Activated T-cell treated with anti-CD3 and anti-CD28 coated beads for 1 hour (primary cell): Measurements from ENCODE around the gene MRPL53.

Experiments used
- DNase-seq: peaks from one replicate; pipeline ENCODE4 v3.0.0-alpha.2; 2020; ENCODE audit warnings: low read depth

The MRPL53 gene

DNA sequence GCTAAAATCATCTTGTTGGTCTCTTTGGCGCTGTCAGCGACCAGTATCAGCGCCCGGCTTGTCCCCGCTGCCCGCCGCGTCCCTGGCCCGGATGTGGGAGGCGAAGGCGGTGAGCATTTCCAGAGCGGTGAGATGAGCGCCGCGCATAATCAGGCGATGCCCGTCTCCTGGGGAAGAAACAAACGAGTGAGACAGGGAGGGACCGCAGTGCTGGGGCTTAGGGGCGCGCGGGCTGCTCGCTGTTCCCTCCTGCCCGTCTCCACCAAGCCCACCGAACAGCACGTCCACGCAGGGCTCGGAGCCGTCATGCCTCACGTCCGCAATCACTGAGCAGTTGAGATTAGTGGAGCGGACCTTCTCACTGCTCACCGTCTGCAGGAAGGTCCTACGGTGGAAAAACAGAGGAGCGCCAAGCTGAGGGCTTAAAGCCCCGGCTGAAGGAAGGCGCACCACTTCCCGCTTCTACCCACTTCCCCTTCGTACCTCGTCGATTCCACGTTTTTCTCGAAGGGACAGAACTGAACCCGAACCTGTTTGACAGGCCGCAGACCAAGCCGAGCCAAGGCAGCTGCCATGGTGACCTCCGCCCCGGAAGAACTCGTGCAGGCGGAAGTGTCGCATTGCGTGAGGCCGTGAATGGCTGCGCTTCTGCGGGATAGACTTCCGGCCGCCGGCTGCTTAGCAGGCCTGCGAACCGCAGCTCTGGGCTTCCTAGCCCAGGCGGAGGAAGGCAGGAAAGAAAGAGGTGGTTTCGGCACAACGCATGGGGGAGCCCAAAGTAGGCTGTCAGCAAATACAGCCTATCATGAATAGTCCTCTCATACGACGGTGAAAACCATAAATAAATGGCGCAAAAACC lies at the start of gene MRPL53:
TSS of gene MRPL53 (minus strand) at position 595 of the 859 bp plus-strand sequence. CDS start at position 575, 20 bp downstream.
- DNase-seq: peak; percentile 99

DNA sequence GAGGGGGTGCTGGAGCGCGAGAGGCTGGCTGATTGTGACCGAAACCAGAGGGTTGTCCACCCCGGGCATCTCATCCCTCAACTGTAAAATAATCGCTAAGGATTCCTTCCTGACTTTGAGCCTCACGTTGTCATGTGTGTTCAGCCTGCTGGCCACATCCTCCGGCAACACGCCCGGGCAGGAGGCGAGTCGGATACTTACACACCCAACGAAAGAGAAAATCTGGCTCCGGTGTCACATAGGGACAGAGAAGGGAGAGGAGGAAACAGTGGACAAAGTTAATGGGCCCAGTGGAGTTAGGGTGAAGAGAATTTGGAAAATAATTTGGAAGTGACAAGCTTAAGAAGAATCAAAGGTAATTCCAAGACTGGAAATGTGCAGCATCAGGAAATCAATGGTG lies 44.2 kb upstream of the MRPL53 start:
- no peak for DNase-seq

DNA sequence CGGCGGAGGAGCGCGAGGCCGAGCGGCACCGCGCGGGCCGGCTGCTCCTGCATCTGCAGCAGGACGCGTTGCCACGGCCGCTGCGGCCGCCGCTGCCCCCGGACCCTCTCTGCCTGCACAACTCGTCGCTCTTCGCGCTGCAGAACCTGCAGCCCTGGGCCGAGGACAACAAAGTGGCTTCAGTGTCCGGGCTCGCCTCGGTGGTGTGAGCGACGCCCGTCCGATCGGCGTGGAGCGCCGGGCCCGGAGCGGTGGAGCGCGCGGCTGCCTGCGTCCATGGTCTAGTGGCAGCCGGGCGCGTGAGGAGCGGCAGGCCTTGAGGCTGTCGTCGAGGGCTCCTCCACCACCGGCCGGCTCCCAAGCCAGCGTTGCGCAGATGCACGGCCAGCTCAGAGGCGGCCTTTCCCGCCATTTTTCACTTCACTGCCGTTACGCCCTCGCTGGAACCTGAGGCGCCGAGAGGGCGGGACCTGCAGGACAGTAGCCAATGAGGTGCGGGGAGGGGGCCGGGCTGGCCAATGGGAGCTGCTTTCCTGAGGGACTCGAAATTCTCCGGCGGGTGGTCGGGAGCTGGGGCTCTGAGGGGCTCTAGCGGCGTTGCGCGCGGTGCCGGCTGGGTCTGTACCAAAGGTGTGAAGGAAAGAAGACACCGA lies 43.6 kb upstream of the MRPL53 start:
- peak; percentile 67 for DNase-seq

DNA sequence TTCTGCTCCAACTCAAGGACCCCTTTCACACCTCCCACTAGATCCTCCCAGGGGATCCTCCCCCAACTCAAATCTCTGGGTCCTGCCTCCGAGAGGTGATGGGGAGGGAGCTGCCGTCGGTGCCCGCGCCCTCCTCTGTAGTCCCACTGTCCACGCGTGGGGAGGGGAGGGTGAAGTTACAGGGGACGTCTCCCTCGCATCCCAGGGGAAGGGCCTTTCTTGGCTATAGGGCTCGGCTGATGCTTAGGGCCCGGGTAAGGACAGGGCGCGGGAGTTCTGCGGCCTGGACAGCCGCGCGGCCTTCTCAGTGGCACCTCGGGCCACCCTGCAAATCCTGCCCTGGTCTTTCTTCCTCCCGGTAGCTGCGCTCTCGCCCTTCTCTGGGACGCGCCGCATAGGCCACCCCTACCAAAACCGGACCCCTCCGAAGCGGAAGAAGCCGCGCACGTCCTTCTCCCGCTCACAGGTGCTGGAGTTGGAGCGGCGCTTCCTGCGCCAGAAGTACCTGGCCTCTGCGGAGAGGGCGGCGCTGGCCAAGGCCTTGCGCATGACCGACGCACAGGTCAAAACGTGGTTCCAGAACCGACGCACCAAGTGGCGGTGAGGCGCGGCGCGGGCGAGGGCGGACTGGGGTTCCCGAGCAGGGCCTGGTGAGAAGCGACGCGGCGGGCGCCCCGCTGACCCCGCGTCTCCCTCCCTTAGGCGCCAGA lies 42.9 kb upstream of the MRPL53 start:
- DNase-seq: no peak

DNA sequence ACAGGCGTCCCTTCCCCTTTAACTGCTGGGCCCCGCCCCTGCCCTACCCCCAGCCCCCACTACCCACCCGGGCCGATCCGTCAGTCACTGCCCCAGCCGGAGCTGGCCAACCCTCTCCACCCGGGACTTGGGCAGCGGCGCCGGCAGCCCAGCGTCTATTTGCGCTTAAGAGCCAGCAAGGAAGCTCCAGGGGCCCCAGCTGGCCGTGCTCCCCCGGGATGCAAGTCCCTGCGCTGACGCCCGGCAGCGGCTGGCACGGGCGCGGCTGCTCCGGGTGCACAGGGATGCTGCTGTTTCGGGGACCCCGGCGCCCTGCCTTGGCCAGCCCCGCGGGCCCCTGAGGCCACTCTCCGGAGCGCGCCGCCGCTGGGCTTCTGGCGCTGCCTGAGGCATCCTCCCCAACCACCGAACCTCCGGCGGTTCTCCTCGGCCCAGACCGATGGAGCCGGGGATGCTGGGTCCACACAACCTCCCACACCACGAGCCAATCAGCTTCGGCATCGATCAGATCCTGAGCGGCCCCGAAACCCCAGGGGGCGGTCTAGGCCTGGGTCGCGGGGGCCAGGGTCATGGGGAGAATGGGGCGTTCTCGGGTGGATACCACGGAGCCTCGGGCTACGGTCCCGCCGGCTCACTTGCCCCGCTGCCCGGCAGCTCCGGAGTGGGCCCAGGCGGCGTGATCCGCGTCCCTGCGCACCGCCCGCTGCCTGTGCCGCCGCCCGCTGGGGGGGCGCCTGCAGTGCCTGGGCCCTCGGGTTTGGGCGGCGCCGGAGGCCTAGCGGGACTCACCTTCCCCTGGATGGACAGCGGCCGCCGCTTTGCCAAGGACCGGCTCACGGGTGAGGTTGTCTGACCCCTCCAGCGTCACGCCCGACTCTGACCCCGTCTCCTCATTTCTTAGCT lies 42.1 kb upstream of the MRPL53 start, which contains the start of gene TLX2:
TSS of gene TLX2 (plus strand) at position 83 of the 903 bp plus-strand sequence. CDS start at position 440, 357 bp downstream.
- no peak for DNase-seq

DNA sequence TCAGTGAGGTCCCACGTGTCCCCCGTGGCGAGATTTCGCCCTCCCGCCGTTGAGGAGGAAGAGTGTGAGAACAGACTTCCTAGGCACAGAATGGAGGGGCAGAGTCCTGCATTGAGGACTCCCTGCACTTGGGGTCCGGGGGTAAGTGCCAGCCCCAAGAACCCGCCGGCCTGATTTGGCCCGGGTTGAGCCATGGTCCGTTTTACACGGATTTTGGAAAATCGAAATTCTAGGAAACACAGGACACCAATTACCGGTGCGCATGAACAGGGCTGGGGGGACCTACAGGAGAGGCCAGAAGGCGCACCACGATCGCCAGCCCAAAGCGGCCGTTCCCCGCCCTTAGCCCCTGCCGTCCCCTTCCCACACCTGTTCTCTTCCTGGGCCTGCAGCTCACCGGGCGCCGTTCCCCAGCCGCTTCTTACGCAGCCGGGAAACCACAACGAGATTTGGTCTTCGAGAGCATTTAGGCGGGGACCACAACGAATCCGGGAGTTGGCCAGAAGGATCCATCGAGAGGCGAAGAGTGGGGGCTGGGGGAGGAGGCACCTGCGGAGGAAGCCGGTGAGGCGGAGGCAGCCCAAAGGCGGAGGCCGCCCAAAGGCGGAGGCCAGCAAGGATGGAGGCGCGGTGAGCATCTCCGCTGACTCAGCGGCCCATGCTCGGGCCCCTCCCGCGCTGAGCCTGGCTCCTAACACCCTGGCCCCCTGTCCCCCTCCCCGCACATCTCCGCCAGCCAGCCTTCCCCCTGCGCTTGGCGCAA lies 41.3 kb upstream of the MRPL53 start:
- DNase-seq: no peak

DNA sequence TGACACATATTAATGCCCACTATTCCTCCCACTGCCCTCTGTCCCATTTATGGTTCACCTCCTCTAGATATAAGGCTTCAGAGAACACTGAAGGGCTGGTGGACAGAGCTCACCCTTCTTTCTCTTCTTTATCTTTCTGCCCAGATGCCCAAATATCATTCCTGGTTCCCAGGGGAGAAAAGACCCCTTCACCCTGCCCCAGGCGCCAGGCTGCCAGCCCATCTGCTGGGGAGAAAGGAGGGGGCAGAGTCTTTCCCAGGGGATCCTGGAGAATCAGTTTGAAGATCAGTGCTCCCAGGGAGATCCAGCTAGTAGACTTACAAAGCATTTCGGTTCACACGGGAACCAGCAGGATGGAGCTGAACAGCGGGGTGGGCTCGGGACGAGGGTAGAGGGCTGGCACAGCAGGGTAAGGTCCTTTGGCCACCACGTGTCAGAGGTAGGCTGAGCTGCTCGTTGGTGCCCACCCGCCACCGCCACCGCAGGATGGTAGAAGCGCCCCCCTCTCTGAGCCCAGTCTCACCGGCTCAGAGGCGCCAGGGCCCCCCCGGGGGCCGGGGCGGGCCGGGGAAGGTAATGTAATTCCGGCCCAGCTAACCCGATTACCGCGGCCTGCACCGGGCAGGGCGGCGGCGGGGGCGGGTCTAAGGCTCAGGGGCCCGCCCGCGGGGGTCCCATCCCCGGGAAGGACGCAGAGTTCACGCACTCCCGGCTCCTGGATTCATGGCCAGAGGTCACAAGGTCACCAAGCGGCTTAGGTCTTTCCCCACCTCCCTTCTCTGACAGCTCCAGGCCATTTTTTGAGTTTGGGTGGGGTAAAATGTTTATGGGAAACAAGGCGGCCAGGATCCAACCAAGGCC lies 40.5 kb upstream of the MRPL53 start:
- no peak for DNase-seq

DNA sequence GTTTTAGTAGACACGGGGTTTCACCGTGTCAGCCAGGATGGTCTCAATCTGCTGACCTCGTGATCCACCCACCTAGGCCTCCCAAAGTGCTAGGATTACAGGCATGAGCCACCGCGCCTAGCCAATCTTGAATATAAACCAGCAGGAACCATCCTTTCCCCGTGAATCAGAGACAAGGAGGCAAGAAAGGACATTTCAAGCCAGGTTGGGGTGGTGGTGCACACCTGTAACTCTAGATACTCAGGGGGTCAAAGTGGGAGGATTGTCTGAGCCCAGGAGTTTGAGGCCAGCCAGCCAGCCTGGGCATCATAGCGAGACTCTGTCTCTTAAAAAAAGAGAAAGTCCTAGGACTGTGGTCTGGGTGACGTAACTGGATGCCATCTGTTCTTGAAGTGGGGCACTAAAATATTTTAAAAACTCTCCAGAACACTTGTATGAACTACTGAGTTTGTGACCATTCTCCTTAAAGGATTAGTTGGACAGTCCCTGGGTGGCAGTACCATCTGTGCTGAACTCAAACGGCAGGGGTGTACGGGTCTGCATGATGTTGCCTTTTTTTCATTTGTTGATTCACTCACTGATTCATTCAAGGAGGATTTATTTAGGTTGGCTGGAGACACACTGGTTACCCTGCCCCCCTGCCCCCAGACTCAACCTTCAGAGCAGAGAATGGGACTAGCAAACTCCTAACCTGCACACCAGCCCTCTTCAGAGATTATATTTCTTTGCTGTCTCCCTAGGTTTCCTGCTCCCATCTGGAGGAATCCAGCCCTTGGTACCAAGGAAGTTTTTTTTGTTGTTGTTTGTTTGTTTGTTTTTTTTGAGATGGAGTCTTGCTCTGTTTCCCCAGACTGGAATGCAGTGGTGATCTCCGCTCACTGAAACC lies 38.9 kb upstream of the MRPL53 start:
- DNase-seq: no peak

DNA sequence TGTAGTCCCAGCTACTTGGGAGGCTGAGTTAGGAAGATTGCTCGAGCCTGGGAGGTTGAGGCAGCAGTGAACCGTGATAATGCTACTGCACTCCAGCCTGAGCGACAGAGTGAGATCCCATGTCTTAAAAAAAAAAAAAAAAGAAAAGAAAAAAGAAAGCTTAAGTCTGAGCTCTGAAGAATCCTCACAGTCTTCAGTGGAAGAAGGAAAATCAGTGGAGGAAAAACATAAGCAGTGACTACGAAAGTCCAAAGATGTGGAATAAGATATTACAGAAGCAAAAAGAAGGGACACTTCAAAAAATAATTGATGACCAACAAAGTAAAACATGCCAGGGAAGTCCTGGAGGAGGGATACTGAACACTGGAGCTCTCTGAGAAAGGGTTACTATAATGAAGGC lies 37.8 kb upstream of the MRPL53 start:
- no peak for DNase-seq

DNA sequence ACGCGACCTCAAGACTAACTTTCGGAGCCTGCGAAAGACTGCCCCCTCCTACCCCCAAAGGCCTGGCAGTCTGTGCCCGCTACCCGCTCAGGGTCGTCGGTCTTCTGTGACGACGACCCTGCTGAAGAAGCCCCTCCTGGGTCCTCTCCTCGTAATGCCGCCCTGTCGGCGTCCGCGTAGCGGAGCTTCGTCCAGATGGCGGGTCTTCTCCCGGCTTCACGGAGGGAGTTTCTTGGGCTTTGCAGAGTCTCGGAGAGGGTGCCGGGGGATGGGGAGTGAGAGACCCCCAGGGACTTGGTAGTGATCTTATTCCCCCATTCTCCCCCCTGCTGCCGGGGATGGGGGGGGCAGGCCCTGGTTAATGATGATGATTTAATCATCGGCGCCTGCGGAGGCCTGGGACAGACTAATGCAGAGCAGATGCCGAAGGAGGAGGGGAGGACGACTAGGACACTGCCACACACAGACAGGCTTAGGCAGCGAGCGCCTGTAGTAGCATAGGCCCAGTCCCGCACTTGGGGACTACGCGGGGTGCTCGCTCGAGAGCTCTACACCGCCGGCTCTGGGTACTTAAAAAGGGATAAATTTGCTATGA lies 35.5 kb upstream of the MRPL53 start:
- DNase-seq: no peak

DNA sequence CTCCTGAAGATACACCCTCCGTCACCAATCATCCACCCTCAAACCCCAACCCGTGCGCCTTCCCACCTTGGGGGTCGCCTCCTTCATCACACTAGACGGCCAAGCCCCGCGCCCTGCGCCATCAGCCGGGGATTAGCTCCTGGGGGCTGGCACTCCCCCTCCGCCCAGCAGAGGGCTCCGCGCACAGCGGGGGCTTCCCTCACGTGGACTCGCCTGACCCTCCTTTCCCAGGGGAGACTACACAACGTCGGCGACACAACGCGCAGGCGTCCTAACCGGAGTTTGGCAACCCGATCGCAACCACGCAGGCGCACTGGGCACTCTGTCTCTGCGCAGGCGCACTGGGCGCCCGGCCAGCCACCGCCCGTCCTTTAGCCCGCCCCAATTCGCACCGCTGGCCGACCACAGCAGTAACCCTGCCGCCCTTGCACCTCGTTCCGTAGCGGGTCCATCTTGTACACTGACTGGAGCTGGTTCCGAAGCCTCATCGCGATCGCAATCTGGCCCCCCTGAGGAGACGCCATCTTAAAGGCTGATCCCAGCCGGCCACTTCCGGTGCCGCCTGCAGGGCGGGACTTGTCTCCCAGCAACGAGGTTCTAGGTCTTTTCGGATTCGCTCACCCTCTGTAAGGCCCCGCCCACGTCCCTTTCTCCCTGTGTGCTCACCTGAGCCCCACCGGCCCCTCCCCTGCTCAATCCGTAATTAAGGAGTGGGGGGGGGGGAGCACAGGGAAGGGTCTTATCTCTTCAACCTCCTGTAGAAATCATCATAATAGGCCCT lies 34.9 kb upstream of the MRPL53 start, which contains the start of gene PCGF1:
TSS of gene PCGF1 (minus strand) at position 551 of the 781 bp plus-strand sequence. CDS start at position 524, 27 bp downstream.
- peak; percentile 98 for DNase-seq

DNA sequence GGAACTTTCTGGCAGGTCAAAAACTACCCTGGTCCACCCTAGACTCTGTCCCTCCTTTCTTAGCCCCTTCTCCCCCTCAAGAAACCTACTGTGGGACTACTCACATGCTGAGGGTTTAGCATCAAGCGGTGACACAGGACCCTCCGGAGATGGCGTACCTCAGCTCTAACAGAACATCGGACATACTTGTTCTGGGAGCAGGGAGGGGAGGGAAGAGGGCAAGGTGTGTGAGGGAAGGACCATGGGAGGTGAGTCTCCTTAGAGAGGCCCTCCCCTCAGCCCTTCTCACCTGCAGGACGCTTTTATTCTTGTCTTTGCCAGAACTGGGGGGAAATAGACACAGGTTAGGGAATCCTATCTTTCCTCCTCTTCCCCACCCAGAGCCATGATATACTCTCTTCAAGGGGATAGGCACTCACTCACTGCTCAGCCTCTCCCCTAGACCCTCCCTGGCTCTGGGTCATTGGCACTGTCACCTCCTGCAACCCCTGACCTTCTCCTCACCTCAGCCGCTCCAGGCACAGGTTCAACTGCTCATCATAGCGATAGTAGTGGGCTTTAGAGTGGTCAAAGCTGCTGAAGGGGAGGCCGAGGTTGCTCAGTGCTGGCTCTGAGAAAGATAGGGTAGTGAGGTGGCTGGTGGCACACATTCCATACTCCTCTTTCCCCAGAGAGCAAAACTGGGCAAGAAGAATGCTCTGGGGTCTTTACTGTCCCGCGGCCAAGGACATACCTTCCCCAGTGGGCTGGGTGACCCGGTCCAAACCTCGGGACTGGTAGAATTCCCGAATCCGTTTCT lies 33.2 kb upstream of the MRPL53 start:
- DNase-seq: no peak

DNA sequence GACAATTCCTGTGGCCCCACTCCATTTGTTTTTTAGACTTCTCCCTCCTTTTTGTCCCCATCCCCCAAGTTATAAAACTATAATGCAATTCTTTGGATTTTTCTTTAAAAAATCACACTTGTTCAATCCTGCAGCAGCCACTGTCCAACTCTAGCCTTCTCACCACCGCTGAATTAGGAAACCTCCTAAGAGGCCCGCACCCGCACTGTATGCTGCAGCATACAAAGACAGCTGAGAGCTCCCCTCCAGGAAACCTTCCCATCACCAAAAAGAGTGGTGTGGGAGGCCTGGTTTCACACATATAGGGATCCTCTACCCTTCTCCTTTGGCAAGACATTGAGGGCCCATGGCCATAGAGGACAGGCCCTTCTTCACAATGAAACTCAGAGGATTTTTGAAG lies 32.1 kb upstream of the MRPL53 start:
- no peak for DNase-seq

DNA sequence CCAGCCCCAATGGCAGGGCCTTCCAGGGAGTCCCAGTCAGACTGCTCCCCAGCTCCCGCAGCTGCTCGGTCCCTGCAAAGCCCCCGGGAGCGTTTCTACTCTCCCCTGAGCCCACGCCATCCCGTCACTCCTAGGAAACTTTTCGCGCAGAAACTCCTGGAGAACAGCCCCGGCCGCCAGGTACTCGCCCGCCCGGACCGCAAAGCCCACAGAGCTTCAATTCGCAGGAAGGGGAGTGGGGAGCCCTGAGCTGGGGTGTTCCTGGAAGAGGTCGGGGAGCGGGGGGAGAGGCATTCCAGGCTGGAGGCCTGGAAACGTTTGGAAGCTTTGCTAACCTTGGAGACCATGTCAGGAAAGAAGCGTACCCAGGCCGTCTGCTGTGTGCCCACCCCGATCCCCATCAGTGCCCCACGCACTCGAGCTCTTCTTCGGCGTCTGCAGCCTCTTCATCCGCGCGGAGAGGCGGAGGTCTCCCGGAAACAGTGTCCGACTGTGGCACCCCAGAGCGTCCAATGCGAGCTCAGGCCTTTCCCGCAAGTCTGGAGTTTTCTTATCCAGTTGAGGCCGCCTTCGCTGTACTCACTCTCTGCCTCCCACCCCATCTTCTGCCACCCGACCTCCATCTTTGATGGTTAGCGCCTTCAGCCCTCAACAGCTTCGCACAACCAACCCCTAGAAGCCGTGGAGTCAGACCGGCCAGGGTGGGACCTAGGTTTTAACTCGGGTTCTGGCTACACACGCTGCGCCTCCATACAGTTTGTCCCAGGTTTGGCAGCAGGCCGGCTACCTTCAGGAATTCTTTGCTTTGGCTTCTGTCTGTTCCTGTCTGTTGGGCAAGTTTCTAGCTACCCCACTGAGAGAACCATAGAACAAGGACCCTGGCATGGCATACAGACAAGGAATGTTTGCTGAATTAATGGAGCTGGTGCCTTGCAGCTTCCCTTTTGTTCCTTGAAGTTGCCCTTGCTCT lies 31.3 kb upstream of the MRPL53 start:
- DNase-seq: no peak

DNA sequence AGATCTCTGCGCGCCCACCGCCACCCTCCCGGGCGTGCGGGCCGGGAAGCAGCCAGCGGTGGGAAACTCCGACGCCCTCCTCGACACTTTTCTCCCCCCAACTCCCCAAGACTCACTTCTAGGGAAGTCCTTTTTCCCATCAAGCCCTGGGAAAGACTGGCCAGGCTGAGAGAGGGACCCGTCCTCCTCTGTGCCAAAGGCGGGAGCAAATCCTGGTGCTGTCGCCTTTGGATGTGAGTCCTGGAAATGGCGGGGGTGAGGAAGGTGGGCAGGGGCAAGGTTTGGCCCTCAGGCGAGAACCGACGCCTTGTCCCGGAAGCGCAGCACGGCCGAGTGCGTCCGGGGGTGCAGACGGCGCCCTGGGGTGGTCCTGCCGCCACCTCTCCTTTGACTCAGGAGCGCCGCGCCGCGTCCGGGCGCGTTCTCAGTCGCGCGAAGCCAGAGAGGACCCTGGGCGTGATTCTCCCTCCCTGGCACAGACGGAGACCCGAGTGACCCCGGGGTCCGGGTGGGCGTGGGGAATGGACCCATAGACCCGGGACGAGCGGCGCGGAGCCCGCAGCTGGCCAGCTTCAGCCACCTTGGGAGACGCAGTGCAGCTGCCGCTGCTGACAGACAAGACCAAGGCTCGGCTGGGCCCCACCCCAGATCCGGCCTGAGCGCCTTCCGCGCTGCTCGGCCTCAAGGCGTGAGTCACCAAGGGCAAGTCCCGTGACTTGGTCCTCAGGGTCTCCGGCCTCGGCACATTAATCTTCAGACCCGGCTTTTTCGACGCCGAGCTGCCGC lies 30.4 kb upstream of the MRPL53 start:
- no peak for DNase-seq
